PC-3 (cell line): Measurements from ENCODE around the gene ABHD8. TPM values are rescaled to one million over a fixed set of nuclear protein-coding genes. Genes with fewer than 3 reads are reported as not detected.
A peak's percentile ranks its signal among the peaks of the same experiment; 100 is the strongest.

ENCODE experiments used
- ATAC-seq: fragments of 200-7000 bp; cut with Tn5 transposase; 2 replicates; pipeline ENCODE4 v1.9.1; 2020; ENCODE audit warnings: mild to moderate bottlenecking, moderate library complexity
- BruUV-seq: library from RNA; stranded (reverse); fragments of 400-500 nt; replicated peaks from 2 replicates; lab custom pipeline; 2021; lab: Mats Ljungman, UMichigan
- CTCF ChIA-PET: fragments of 300-600 bp; sonication (Branson Sonifier 250); formaldehyde crosslinking; loops from one replicate; lab custom pipeline; 2022; ENCODE audit warnings: antibody characterized with exemption; lab: Charles Lee
- POLR2A ChIA-PET: fragments of 300-600 bp; sonication (Branson Sonifier 250); formaldehyde crosslinking; loops from one replicate; lab custom pipeline; 2022; ENCODE audit warnings: antibody characterized with exemption; ENCODE audit not compliant: unreplicated experiment; lab: Charles Lee
- DNase-seq: peaks from one replicate; pipeline ENCODE4 v3.0.0-alpha.2; 2015
- H2AFZ ChIP-seq: fragments of 300-600 bp; sonication (generic); 2 replicates; pipeline ENCODE4 v1.6.0; 2016; ENCODE audit warnings: antibody characterized with exemption, low read length
- H3F3A ChIP-seq: fragments of 300-600 bp; sonication (generic); one replicate; pipeline ENCODE4 v1.6.0; 2017; ENCODE audit warnings: antibody characterized with exemption, low read length, control low read depth, mild to moderate bottlenecking; ENCODE audit not compliant: unreplicated experiment
- H3K27ac ChIP-seq: fragments of 300-600 bp; sonication (generic); 2 replicates; pipeline ENCODE4 v1.5.1; 2016; ENCODE audit warnings: mild to moderate bottlenecking, low read length
- H3K27me3 ChIP-seq: fragments of 300-600 bp; sonication (generic); 2 replicates; pipeline ENCODE4 v1.6.1; 2016; ENCODE audit warnings: low read length, mixed read lengths
- H3K36me3 ChIP-seq: fragments of 300-600 bp; sonication (generic); 2 replicates; pipeline ENCODE4 v1.6.1; 2016; ENCODE audit warnings: low read depth, mixed run types, low read length, mixed read lengths
- H3K4me1 ChIP-seq: fragments of 300-600 bp; sonication (generic); 2 replicates; pipeline ENCODE4 v1.5.1; 2016; ENCODE audit warnings: low read length; ENCODE audit not compliant: insufficient read depth
- H3K4me2 ChIP-seq: fragments of 300-600 bp; sonication (generic); 2 replicates; pipeline ENCODE4 v1.6.0; 2016; ENCODE audit warnings: low read length
- H3K4me3 ChIP-seq: fragments of 300-600 bp; sonication (generic); 2 replicates; pipeline ENCODE4 v1.5.1; 2016; ENCODE audit warnings: mild to moderate bottlenecking, low read length, mixed read lengths
- H3K79me2 ChIP-seq: fragments of 300-600 bp; sonication (generic); 2 replicates; pipeline ENCODE4 v1.6.1; 2017; ENCODE audit warnings: low read length, mixed read lengths
- H3K9ac ChIP-seq: fragments of 300-600 bp; sonication (generic); 2 replicates; pipeline ENCODE4 v1.6.0; 2016; ENCODE audit warnings: mild to moderate bottlenecking, low read length
- H3K9me2 ChIP-seq: fragments of 300-600 bp; sonication (generic); replicated peaks from 2 replicates; pipeline ENCODE4 v1.6.1; 2016; ENCODE audit warnings: mixed run types, low read length, mixed read lengths
- H3K9me3 ChIP-seq: fragments of 300-600 bp; sonication (generic); 2 replicates; pipeline ENCODE4 v1.6.1; 2016; ENCODE audit warnings: low read length, mixed read lengths
- H4K20me1 ChIP-seq: fragments of 300-600 bp; sonication (generic); 2 replicates; pipeline ENCODE4 v1.6.1; 2016; ENCODE audit warnings: low read length, mixed read lengths
- EZH2 ChIP-seq: fragments of 300-600 bp; sonication (generic); IDR thresholded peaks from one replicate; pipeline ENCODE4 v1.6.1; 2017; ENCODE audit warnings: antibody characterized with exemption, mild to moderate bottlenecking, low read length; ENCODE audit not compliant: unreplicated experiment
- EZH2phosphoT487 ChIP-seq: fragments of 300-600 bp; sonication (generic); IDR thresholded peaks from 2 replicates; pipeline ENCODE4 v1.6.1; 2018; ENCODE audit warnings: mild to moderate bottlenecking, antibody characterized with exemption, low read length, borderline replicate concordance
- intact Hi-C: fragments of 100-400 bp; cut with micrococcal nuclease; formaldehyde crosslinking; loops from 2 replicates; pipeline ENCODE4 v1.9.0; 2023
- total RNA-seq: library from RNA; depleted of rRNA; stranded (reverse); fragments of >200 nt; gene quantifications from 2 replicates; pipeline ENCODE4 v1.2.3, GENCODE V29; 2014
- TF ChIP-seq, protein P1 (sequence below): fragments of 300-600 bp; sonication (generic); conservative IDR thresholded peaks from 2 replicates; pipeline ENCODE4 v1.5.1; 2017; ENCODE audit warnings: antibody characterized with exemption, low read depth, mild to moderate bottlenecking, low read length

ABHD8 gene
- total RNA-seq, 1 experiment from 2014 or later: 42.4 TPM

DNA sequence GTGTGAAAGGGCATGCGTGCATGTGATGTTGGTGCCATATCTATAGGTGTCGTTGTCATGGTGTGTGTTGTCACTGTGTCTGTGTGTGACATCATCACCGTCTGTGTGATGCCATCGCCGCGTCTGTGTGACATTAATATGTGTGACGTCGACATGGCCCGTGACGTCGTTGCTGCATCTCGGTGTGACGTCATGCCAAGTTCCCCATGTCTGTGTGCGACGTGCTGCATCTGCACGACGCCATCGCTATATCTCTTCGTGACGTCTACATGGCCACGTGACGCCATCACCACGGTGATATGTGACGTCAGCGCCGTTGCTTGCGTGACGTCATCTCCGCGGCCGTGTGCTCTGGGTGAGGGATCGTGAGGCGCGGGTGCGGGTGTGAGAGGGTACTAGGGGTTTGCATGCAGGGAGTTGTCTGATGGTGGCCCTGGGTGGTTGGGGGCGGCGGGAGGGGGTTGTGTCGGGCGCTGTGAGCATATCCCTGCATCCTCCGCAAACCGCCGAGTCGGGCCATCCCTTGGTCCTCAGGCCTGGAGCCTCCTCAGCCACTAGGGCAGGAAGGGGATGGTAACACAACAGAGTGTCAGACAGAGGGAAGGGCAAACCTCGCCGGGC lies 48.7 kb upstream of the ABHD8 start:
- ChIA-PET CTCF (no interaction called here), POLR2A (no interaction called here)
- H4K20me1 ChIP-seq: no peaks in the 10 kb centered on the region
- H3K4me3 ChIP-seq: no peak overlapping the region
- no peak overlapping the region for H3K4me2 ChIP-seq
- H3F3A ChIP-seq: no peaks in the 10 kb centered on the region
- intact Hi-C loops: no loop called here
- H3K79me2 ChIP-seq: no peaks in the 10 kb centered on the region
- BruUV-seq: no TSS peak
- no peak overlapping the region for H3K9ac ChIP-seq
- DNase-seq: no peak
- H2AFZ ChIP-seq: no peak overlapping the region
- no peaks in the 10 kb centered on the region for H3K9me3 ChIP-seq
- no peaks in the 10 kb centered on the region for H3K36me3 ChIP-seq
- H3K4me1 ChIP-seq: peaks cover 10% of the 10 kb centered on the region; the same call in 1 of the 2 replicates
- no peaks in the 10 kb centered on the region for H3K9me2 ChIP-seq
- TF ChIP-seq EZH2phosphoT487 (no peak), EZH2 (no peak)
- TF ChIP-seq, protein P1, sequence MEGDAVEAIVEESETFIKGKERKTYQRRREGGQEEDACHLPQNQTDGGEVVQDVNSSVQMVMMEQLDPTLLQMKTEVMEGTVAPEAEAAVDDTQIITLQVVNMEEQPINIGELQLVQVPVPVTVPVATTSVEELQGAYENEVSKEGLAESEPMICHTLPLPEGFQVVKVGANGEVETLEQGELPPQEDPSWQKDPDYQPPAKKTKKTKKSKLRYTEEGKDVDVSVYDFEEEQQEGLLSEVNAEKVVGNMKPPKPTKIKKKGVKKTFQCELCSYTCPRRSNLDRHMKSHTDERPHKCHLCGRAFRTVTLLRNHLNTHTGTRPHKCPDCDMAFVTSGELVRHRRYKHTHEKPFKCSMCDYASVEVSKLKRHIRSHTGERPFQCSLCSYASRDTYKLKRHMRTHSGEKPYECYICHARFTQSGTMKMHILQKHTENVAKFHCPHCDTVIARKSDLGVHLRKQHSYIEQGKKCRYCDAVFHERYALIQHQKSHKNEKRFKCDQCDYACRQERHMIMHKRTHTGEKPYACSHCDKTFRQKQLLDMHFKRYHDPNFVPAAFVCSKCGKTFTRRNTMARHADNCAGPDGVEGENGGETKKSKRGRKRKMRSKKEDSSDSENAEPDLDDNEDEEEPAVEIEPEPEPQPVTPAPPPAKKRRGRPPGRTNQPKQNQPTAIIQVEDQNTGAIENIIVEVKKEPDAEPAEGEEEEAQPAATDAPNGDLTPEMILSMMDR: no peak
- H3K27me3 ChIP-seq: no peaks in the 10 kb centered on the region
- no peak overlapping the region for H3K27ac ChIP-seq
- no peak for ATAC-seq

DNA sequence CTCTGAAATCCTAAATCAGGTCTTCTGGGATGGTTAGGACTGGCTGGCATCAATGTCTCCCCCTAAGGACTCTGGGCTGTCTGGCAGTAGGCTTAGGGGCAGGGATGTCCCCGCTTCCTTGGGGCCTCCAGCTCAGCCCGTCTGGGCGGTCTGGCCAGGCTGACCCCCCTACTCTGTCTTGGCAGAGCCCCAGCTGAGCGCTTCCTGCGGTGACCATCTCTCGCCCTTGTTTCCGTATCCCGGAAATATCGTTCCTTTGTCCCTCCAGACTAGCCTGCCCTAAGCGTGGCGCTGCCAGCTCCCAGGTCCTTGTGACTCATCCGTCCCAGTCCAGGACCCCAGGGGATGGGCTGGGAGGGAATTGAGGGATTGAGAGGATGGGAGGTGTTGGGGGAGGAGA lies 45.5 kb upstream of the ABHD8 start:
- no peaks in the 10 kb centered on the region for H3K27me3 ChIP-seq
- H3K9me3 ChIP-seq: no peaks in the 10 kb centered on the region
- H3K9ac ChIP-seq: no peak overlapping the region
- H3F3A ChIP-seq: no peaks in the 10 kb centered on the region
- ChIA-PET CTCF (no interaction called here), POLR2A (no interaction called here)
- no peaks in the 10 kb centered on the region for H3K79me2 ChIP-seq
- H4K20me1 ChIP-seq: no peaks in the 10 kb centered on the region
- peak overlapping the region; percentile 79 for H2AFZ ChIP-seq
- H3K9me2 ChIP-seq: no peaks in the 10 kb centered on the region
- peak overlapping the region; percentile 78 for H3K4me2 ChIP-seq
- H3K27ac ChIP-seq: no peak overlapping the region
- peak; percentile 78 for DNase-seq
- ATAC-seq: peak; percentile 74
- peaks cover 10% of the 10 kb centered on the region; the same call in 1 of the 2 replicates for H3K4me1 ChIP-seq
- peak overlapping the region; percentile 47; the same call in 1 of the 2 replicates for H3K4me3 ChIP-seq
- TF ChIP-seq EZH2 (no peak), EZH2phosphoT487 (no peak)
- TF ChIP-seq, protein P1: no peak
- intact Hi-C loops: no loop called here
- H3K36me3 ChIP-seq: no peaks in the 10 kb centered on the region
- no TSS peak for BruUV-seq

DNA sequence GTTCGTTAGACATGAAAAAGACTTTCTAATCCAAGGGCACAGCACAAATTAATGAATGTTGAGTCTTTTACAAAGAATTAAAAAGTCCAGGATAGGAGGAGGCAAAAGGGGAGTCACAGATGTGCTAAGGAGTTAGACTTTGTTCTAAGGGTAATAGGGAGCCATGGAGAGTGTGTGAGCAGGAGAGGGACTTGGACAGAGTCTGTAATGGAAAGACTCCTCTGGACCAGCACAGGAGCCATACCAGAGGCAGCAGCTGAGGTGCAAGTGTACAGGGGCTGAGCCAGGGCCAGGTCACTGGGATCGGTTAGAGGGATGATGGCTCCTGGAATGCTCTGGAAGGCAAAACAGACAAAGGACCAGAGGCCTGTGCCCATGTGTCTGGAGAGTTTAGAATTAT lies 44.7 kb upstream of the ABHD8 start:
- Histone ChIP-seq H3K4me2 (no peak overlapping the region), H3K36me3 (no peaks in the 10 kb centered on the region), H3K4me1 (peaks cover 10% of the 10 kb centered on the region; the same call in 1 of the 2 replicates), H2AFZ (no peak overlapping the region), H3K27ac (no peak overlapping the region), H4K20me1 (no peaks in the 10 kb centered on the region), H3K9me2 (no peaks in the 10 kb centered on the region), H3F3A (no peaks in the 10 kb centered on the region), H3K9me3 (no peaks in the 10 kb centered on the region), H3K4me3 (no peak overlapping the region), H3K79me2 (no peaks in the 10 kb centered on the region), H3K27me3 (no peaks in the 10 kb centered on the region), H3K9ac (no peak overlapping the region)
- DNase-seq (no peak), ATAC-seq (no peak)
- TF ChIP-seq EZH2phosphoT487 (no peak), EZH2 (no peak)
- TF ChIP-seq, protein P1: no peak
- CTCF ChIA-PET: no interaction called here
- POLR2A ChIA-PET: no interaction called here
- intact Hi-C loops: no loop called here
- no TSS peak for BruUV-seq
